Liver (tissue), 9 donors: ENCODE results near the gene SORCS2. TPM values are rescaled to one million over a fixed set of nuclear protein-coding genes. Genes with fewer than 3 reads are reported as not detected.

Experiments
- DNase-seq: peaks from one replicate; pipeline ENCODE4 v3.0.0-alpha.2; 2017; ENCODE audit warnings: low spot score
- H3K27ac ChIP-seq, 2 donors: one replicate each; pipeline ENCODE4 v1.7.0; 2013; ENCODE audit warnings: inconsistent platforms in 2 of 2, low read length in 2 of 2, control low read depth in 1 of 2, low read depth in 1 of 2, mild to moderate bottlenecking in 1 of 2
- H3K27me3 ChIP-seq, 4 donors: one replicate each; pipeline versions ENCODE4 v1.6.1 to v1.7.0; 2013; ENCODE audit warnings: low read length in 3 of 4, inconsistent platforms in 1 of 4, mild to moderate bottlenecking in 1 of 4, moderate library complexity in 1 of 4; ENCODE audit not compliant: control insufficient read depth in 4 of 4, insufficient read depth in 4 of 4
- H3K36me3 ChIP-seq, 4 donors: one replicate each; pipeline versions ENCODE4 v1.6.1 to v1.7.0; 2013; ENCODE audit warnings: low read length in 3 of 4, mild to moderate bottlenecking in 3 of 4, low read depth in 1 of 4, moderate library complexity in 1 of 4; ENCODE audit not compliant: control insufficient read depth in 4 of 4, insufficient read depth in 3 of 4
- H3K4me1 ChIP-seq, 4 donors: one replicate each; pipeline versions ENCODE4 v1.6.1 to v1.7.0; 2013; ENCODE audit warnings: low read length in 3 of 4, mild to moderate bottlenecking in 3 of 4, moderate library complexity in 1 of 4; ENCODE audit not compliant: control insufficient read depth in 4 of 4, insufficient read depth in 4 of 4
- H3K4me3 ChIP-seq, 3 donors: one replicate each; pipeline versions ENCODE4 v1.6.1 to v1.7.0; 2013; ENCODE audit warnings: low read length in 3 of 3, control low read depth in 1 of 3, low read depth in 1 of 3, mild to moderate bottlenecking in 1 of 3
- H3K9ac ChIP-seq, 2 donors: one replicate each; pipeline ENCODE4 v1.7.0; 2013; ENCODE audit warnings: low read length in 2 of 2, mild to moderate bottlenecking in 2 of 2, moderate library complexity in 2 of 2, control low read depth in 1 of 2, low read depth in 1 of 2
- H3K9me3 ChIP-seq, 4 donors: one replicate each; pipeline versions ENCODE4 v1.6.1 to v1.7.0; 2013; ENCODE audit warnings: low read length in 3 of 4; ENCODE audit not compliant: control insufficient read depth in 4 of 4
- CTCF ChIP-seq: fragments of 150-350 bp; IDR thresholded peaks from 2 replicates; pipeline ENCODE4 v1.5.1; 2017; ENCODE audit warnings: improper control_type of control experiment, low read depth, low read length; ENCODE audit not compliant: missing input control
- EGR1 ChIP-seq, 2 donors: IDR thresholded peaks; 2 replicates each; pipeline ENCODE4 v1.6.1; 2016 to 2018; ENCODE audit warnings: antibody characterized with exemption in 2 of 2, low read depth in 2 of 2
- FOXA1 ChIP-seq: IDR thresholded peaks from 2 replicates; pipeline ENCODE4 v1.6.1; 2016; ENCODE audit warnings: antibody characterized with exemption
- FOXA2 ChIP-seq: IDR thresholded peaks from 2 replicates; pipeline ENCODE4 v1.6.1; 2016; ENCODE audit warnings: antibody characterized with exemption
- GABPA ChIP-seq, 2 donors: IDR thresholded peaks in 1 of 2; conservative IDR thresholded peaks in 1 of 2; 2 replicates each; pipeline ENCODE4 v1.6.1; 2016; ENCODE audit warnings: antibody characterized with exemption in 2 of 2, mild to moderate bottlenecking in 1 of 2, moderate library complexity in 1 of 2
- HNF4A ChIP-seq, 2 donors: conservative IDR thresholded peaks; 2 replicates each; pipeline ENCODE4 v1.6.1; 2016; ENCODE audit warnings: antibody characterized with exemption in 2 of 2, mild to moderate bottlenecking in 2 of 2
- HNF4G ChIP-seq: IDR thresholded peaks from 2 replicates; pipeline ENCODE4 v1.6.1; 2016; ENCODE audit warnings: antibody characterized with exemption
- JUND ChIP-seq, 2 donors: IDR thresholded peaks; 2 replicates each; pipeline ENCODE4 v1.6.1; 2016; ENCODE audit warnings: antibody characterized with exemption in 2 of 2
- MAX ChIP-seq: IDR thresholded peaks from 2 replicates; pipeline ENCODE4 v1.6.1; 2016; ENCODE audit warnings: antibody characterized with exemption
- NR2F2 ChIP-seq: IDR thresholded peaks from 2 replicates; pipeline ENCODE4 v1.6.1; 2016; ENCODE audit warnings: antibody characterized with exemption
- RAD21 ChIP-seq, 2 donors: IDR thresholded peaks; 2 replicates each; pipeline ENCODE4 v1.6.1; 2016; ENCODE audit warnings: antibody characterized with exemption in 2 of 2, mild to moderate bottlenecking in 2 of 2
- RXRA ChIP-seq, 2 donors: IDR thresholded peaks; 2 replicates each; pipeline ENCODE4 v1.6.1; 2017 to 2018; ENCODE audit warnings: antibody characterized with exemption in 2 of 2, mild to moderate bottlenecking in 1 of 2
- SP1 ChIP-seq: IDR thresholded peaks from 2 replicates; pipeline ENCODE4 v1.6.1; 2018; ENCODE audit warnings: antibody characterized with exemption, mild to moderate bottlenecking
- TAF1 ChIP-seq: conservative IDR thresholded peaks from 2 replicates; pipeline ENCODE4 v1.6.1; 2016; ENCODE audit warnings: antibody characterized with exemption, mild to moderate bottlenecking
- YY1 ChIP-seq: IDR thresholded peaks from 2 replicates; pipeline ENCODE4 v1.6.1; 2016; ENCODE audit warnings: antibody characterized with exemption, mild to moderate bottlenecking
- WGBS: extraction: QIAGEN DNeasy Blood & Tissue Kit; methylation state at CpG from one replicate; pipeline ENCODE4 v1.1.7; 2013; 5-methylcytosine and 5-hydroxymethylcytosine counted together
- polyA plus RNA-seq, 2 donors: library from polyadenylated mRNA; stranded (reverse) in 1 of 2; unstranded in 1 of 2; fragments of 200-250 nt in 1 of 2; fragments of >200 nt in 1 of 2; fragmentation: Nextera tagmentation in 1 of 2; extraction: Ambion mirVana in 1 of 2; gene quantifications; one replicate each; pipeline versions ENCODE4 v1.2.1 to v1.2.3, GENCODE V29; 2013 to 2015
- total RNA-seq, 2 donors: library from RNA; depleted of rRNA; stranded (reverse); fragments of >200 nt; gene quantifications; one replicate each; pipeline ENCODE4 v1.2.3, GENCODE V29; 2014
- TF ChIP-seq, protein P1 (sequence below): IDR thresholded peaks from 2 replicates; pipeline ENCODE4 v1.6.1; 2016; ENCODE audit warnings: antibody characterized with exemption
- TF ChIP-seq, protein P2 (sequence below): IDR thresholded peaks from 2 replicates; pipeline ENCODE4 v1.6.1; 2016; ENCODE audit warnings: antibody characterized with exemption, mild to moderate bottlenecking
- TF ChIP-seq, protein P3 (sequence below): IDR thresholded peaks from 2 replicates; pipeline ENCODE4 v1.6.1; 2016; ENCODE audit warnings: antibody characterized with exemption
- donor health status: healthy.
- donor health status: healthy.
- donor health status: healthy.
- donor health status: healthy.
- donor health status: healthy.

The SORCS2 gene
- total and polyA plus RNA-seq, 4 donors: 0.10 to 1.4 (median 0.92) TPM

GRCh38 chr4:7383266-7383665 is 190.9 kb downstream of the SORCS2 start:
- TF ChIP-seq CTCF: no peak
- no peak for TF ChIP-seq MAX
- no peak for TF ChIP-seq FOXA1
- TF ChIP-seq EGR1 (IDR thresholded peaks at IDR 0.05; ENCODE audit: low read depth in 2 of 2): no peak
- TF ChIP-seq TAF1: no peak
- TF ChIP-seq, protein P1, sequence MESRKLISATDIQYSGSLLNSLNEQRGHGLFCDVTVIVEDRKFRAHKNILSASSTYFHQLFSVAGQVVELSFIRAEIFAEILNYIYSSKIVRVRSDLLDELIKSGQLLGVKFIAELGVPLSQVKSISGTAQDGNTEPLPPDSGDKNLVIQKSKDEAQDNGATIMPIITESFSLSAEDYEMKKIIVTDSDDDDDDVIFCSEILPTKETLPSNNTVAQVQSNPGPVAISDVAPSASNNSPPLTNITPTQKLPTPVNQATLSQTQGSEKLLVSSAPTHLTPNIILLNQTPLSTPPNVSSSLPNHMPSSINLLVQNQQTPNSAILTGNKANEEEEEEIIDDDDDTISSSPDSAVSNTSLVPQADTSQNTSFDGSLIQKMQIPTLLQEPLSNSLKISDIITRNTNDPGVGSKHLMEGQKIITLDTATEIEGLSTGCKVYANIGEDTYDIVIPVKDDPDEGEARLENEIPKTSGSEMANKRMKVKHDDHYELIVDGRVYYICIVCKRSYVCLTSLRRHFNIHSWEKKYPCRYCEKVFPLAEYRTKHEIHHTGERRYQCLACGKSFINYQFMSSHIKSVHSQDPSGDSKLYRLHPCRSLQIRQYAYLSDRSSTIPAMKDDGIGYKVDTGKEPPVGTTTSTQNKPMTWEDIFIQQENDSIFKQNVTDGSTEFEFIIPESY: no peak
- TF ChIP-seq RXRA (IDR thresholded peaks at IDR 0.05): no peak
- TF ChIP-seq NR2F2: no peak
- TF ChIP-seq GABPA (IDR thresholded peaks at IDR 0.05 in 1 of 2, conservative IDR thresholded peaks at IDR 0.05 in 1 of 2): no peak
- TF ChIP-seq HNF4G: no peak
- no peak for TF ChIP-seq SP1
- TF ChIP-seq JUND (IDR thresholded peaks at IDR 0.05): no peak
- TF ChIP-seq RAD21 (IDR thresholded peaks at IDR 0.05): no peak
- TF ChIP-seq FOXA2: no peak
- TF ChIP-seq, protein P2, sequence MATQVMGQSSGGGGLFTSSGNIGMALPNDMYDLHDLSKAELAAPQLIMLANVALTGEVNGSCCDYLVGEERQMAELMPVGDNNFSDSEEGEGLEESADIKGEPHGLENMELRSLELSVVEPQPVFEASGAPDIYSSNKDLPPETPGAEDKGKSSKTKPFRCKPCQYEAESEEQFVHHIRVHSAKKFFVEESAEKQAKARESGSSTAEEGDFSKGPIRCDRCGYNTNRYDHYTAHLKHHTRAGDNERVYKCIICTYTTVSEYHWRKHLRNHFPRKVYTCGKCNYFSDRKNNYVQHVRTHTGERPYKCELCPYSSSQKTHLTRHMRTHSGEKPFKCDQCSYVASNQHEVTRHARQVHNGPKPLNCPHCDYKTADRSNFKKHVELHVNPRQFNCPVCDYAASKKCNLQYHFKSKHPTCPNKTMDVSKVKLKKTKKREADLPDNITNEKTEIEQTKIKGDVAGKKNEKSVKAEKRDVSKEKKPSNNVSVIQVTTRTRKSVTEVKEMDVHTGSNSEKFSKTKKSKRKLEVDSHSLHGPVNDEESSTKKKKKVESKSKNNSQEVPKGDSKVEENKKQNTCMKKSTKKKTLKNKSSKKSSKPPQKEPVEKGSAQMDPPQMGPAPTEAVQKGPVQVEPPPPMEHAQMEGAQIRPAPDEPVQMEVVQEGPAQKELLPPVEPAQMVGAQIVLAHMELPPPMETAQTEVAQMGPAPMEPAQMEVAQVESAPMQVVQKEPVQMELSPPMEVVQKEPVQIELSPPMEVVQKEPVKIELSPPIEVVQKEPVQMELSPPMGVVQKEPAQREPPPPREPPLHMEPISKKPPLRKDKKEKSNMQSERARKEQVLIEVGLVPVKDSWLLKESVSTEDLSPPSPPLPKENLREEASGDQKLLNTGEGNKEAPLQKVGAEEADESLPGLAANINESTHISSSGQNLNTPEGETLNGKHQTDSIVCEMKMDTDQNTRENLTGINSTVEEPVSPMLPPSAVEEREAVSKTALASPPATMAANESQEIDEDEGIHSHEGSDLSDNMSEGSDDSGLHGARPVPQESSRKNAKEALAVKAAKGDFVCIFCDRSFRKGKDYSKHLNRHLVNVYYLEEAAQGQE: no peak
- TF ChIP-seq, protein P3, sequence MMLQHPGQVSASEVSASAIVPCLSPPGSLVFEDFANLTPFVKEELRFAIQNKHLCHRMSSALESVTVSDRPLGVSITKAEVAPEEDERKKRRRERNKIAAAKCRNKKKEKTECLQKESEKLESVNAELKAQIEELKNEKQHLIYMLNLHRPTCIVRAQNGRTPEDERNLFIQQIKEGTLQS: no peak
- no peak for TF ChIP-seq YY1
- no peak for TF ChIP-seq HNF4A (conservative IDR thresholded peaks at IDR 0.05)
- Histone ChIP-seq H3K27ac (no peak overlapping the region), H3K4me1 (no peaks in the 10 kb centered on the region), H3K9me3 (no peaks in the 10 kb centered on the region), H3K9ac (no peak overlapping the region), H3K36me3 (no peaks in the 10 kb centered on the region), H3K4me3 (no peak overlapping the region), H3K27me3 (no peaks in the 10 kb centered on the region)
- DNase-seq: no peak
- WGBS: 95% methylated on average over 8 of the region's 8 CpGs
